Activated CD4-positive, alpha-beta T cell treated with anti-CD3 and anti-CD28 coated beads for 36 hours (primary cell): ENCODE measurements around the gene MTMR3. TPM values are rescaled to one million over a fixed set of nuclear protein-coding genes. Genes with fewer than 3 reads are reported as not detected.

ENCODE experiments used
- ATAC-seq: fragments of 200-7000 bp; cut with Tn5 transposase; one replicate; pipeline ENCODE4 v1.10.0; 2021; ENCODE audit warnings: mild to moderate bottlenecking, moderate library complexity
- CTCF ChIA-PET: fragments of 350-600 bp; sonication (Branson Sonifier 250); formaldehyde crosslinking; loops from one replicate; lab custom pipeline; 2021; ENCODE audit warnings: antibody characterized with exemption; lab: Charles Lee
- POLR2A ChIA-PET: fragments of 350-600 bp; sonication (Branson Sonifier 250); formaldehyde crosslinking; loops from one replicate; lab custom pipeline; 2021; ENCODE audit warnings: antibody characterized with exemption, inconsistent platforms; lab: Charles Lee
- DNase-seq: peaks from one replicate; pipeline ENCODE4 v3.0.0-alpha.2; 2020
- H3K27ac Mint-ChIP-seq: one replicate; pipeline ENCODE4 v1.8.0; 2021; ENCODE audit warnings: mixed read lengths
- H3K27me3 Mint-ChIP-seq: one replicate; pipeline ENCODE4 v1.8.0; 2021; ENCODE audit warnings: mixed read lengths
- H3K36me3 Mint-ChIP-seq: one replicate; pipeline ENCODE4 v1.8.0; 2021; ENCODE audit warnings: low read depth, mixed read lengths
- H3K4me1 Mint-ChIP-seq: one replicate; pipeline ENCODE4 v1.8.0; 2021; ENCODE audit warnings: mixed read lengths
- H3K4me3 Mint-ChIP-seq: one replicate; pipeline ENCODE4 v1.8.0; 2021; ENCODE audit warnings: mild to moderate bottlenecking, moderate library complexity, mixed read lengths
- H3K9me3 Mint-ChIP-seq: one replicate; pipeline ENCODE4 v1.8.0; 2021; ENCODE audit warnings: low read depth, mixed read lengths
- intact Hi-C, 2 experiments: fragments of 100-400 bp; cut with DNase I in 1 of 2; cut with micrococcal nuclease in 1 of 2; formaldehyde crosslinking; loops; one replicate each; pipeline versions ENCODE4 v1.14.2 to v1.15.1; 2022 to 2024; cut with DNase I, micrococcal nuclease
- total RNA-seq, 2 experiments: library from RNA; stranded (reverse); gene quantifications; one replicate each; pipeline ENCODE4 v1.2.3, GENCODE V29; 2021

Gene MTMR3
- total RNA-seq, 2 experiments from 2014 or later: 19.2 to 22.8 TPM

- H3K9me3 Mint-ChIP-seq: no peaks in the 10 kb centered on the region
- H3K4me3 Mint-ChIP-seq: no peak overlapping the region
- ATAC-seq (no peak), DNase-seq (no peak)
- no peak overlapping the region for H3K27ac Mint-ChIP-seq
- H3K27me3 Mint-ChIP-seq: no peaks in the 10 kb centered on the region
- H3K4me1 Mint-ChIP-seq: peaks cover 5% of the 10 kb centered on the region
- intact Hi-C loops: loop anchor here in 1 of 2 experiments (10.0 kb wide), 1 partner anchor 278 kb away; the partner anchor contains the start of gene CABP7
- peaks cover 11% of the 10 kb centered on the region for H3K36me3 Mint-ChIP-seq
- POLR2A ChIA-PET: no interaction called here
- CTCF ChIA-PET: interaction anchor here (1.3 to 3.5 kb wide), 4 partner anchors 11 to 377 kb away, joined by 3 to 18 read pairs (median 3); no protein-coding TSS in a partner anchor
These were observed 120.0 kb downstream of the MTMR3 start for GRCh38 chr22:30002861-30003486.

- Mint-ChIP-seq H3K4me3 (no peak overlapping the region), H3K4me1 (peaks cover 5% of the 10 kb centered on the region), H3K9me3 (no peaks in the 10 kb centered on the region), H3K36me3 (peaks cover 12% of the 10 kb centered on the region), H3K27ac (no peak overlapping the region), H3K27me3 (no peaks in the 10 kb centered on the region)
- CTCF ChIA-PET: interaction anchor here (0.6 to 3.5 kb wide), 12 partner anchors 9 to 368 kb away, joined by 3 to 18 read pairs (median 4); no protein-coding TSS in a partner anchor
- ATAC-seq: no peak
- intact Hi-C loops: loop anchor here (2.0 to 10.0 kb wide), 3 partner anchors 237 to 369 kb away; partner anchors contain the start of genes CABP7 (in 1 of the 2), UQCR10 (in 1 of the 2) and ZMAT5 (in 1 of the 2)
- DNase-seq: no peak
- POLR2A ChIA-PET: no interaction called here
These were observed 121.1 kb downstream of the MTMR3 start for GRCh38 chr22:30004101-30004500.

GRCh38 chr22:30004694-30005093, 121.7 kb downstream of the MTMR3 start:
- Mint-ChIP-seq H3K9me3 (no peaks in the 10 kb centered on the region), H3K36me3 (peaks cover 12% of the 10 kb centered on the region), H3K27ac (no peak overlapping the region), H3K27me3 (no peaks in the 10 kb centered on the region), H3K4me1 (peaks cover 5% of the 10 kb centered on the region), H3K4me3 (no peak overlapping the region)
- ATAC-seq (no peak), DNase-seq (no peak)
- CTCF ChIA-PET: interaction anchor here (0.6 to 3.5 kb wide), 40 partner anchors 9 to 400 kb away, joined by 3 to 21 read pairs (median 4); partner anchors contain the start of gene MTMR3
- intact Hi-C loops: loop anchor here (1.0 to 10.0 kb wide), 10 partner anchors 47 to 414 kb away; partner anchors contain the start of genes ASCC2 (in 2 of the 2), UQCR10 (in 2 of the 2), ZMAT5 (in 2 of the 2) and CABP7 (in 1 of the 2)
- POLR2A ChIA-PET: interaction anchor here (0.8 kb wide), 1 partner anchor 202 kb away, joined by 7 read pairs; no protein-coding TSS in a partner anchor

GRCh38 chr22:30005213-30005857, 122.4 kb downstream of the MTMR3 start:
- H3K4me1 Mint-ChIP-seq: peaks cover 5% of the 10 kb centered on the region
- H3K27me3 Mint-ChIP-seq: no peaks in the 10 kb centered on the region
- no peak overlapping the region for H3K27ac Mint-ChIP-seq
- peaks cover 13% of the 10 kb centered on the region for H3K36me3 Mint-ChIP-seq
- H3K4me3 Mint-ChIP-seq: no peak overlapping the region
- DNase-seq (peak; percentile 80), ATAC-seq (peak; percentile 86)
- ChIA-PET POLR2A (interaction anchor here (0.8 kb wide), 1 partner anchor 203 kb away, joined by 7 read pairs; no protein-coding TSS in a partner anchor), CTCF (interaction anchor here (0.5 to 3.5 kb wide), 51 partner anchors 10 to 400 kb away, joined by 3 to 21 read pairs (median 3); partner anchors contain the start of genes ASCC2 and MTMR3)
- no peaks in the 10 kb centered on the region for H3K9me3 Mint-ChIP-seq
- intact Hi-C loops: loop anchor here (1.0 to 10.0 kb wide), 10 partner anchors 48 to 415 kb away; partner anchors contain the start of genes ASCC2 (in 2 of the 2), UQCR10 (in 2 of the 2), ZMAT5 (in 2 of the 2) and CABP7 (in 1 of the 2)

GRCh38 chr22:30007361-30007760, 124.4 kb downstream of the MTMR3 start:
- no peaks in the 10 kb centered on the region for H3K9me3 Mint-ChIP-seq
- POLR2A ChIA-PET: no interaction called here
- no peaks in the 10 kb centered on the region for H3K27me3 Mint-ChIP-seq
- no peak overlapping the region for H3K27ac Mint-ChIP-seq
- intact Hi-C loops: loop anchor here (5.0 to 10.0 kb wide), 4 partner anchors 50 to 283 kb away; partner anchors contain the start of genes CABP7 (in 1 of the 2), UQCR10 (in 1 of the 2) and ZMAT5 (in 1 of the 2)
- no peak overlapping the region for H3K4me3 Mint-ChIP-seq
- CTCF ChIA-PET: interaction anchor here (0.8 to 2.7 kb wide), 7 partner anchors 10 to 380 kb away, joined by 3 to 14 read pairs (median 5); no protein-coding TSS in a partner anchor
- H3K4me1 Mint-ChIP-seq: no peaks in the 10 kb centered on the region
- no peak for DNase-seq
- peaks cover 11% of the 10 kb centered on the region for H3K36me3 Mint-ChIP-seq
- no peak for ATAC-seq

GRCh38 chr22:30008401-30008800, 125.4 kb downstream of the MTMR3 start:
- DNase-seq: no peak
- no peak overlapping the region for H3K27ac Mint-ChIP-seq
- no peaks in the 10 kb centered on the region for H3K27me3 Mint-ChIP-seq
- H3K36me3 Mint-ChIP-seq: peaks cover 11% of the 10 kb centered on the region
- POLR2A ChIA-PET: interaction anchor here (0.6 kb wide), 2 partner anchors 60 to 230 kb away, joined by 3 to 4 read pairs; no protein-coding TSS in a partner anchor
- CTCF ChIA-PET: interaction anchor here (0.6 to 2.7 kb wide), 8 partner anchors 9 to 381 kb away, joined by 3 to 14 read pairs (median 3); no protein-coding TSS in a partner anchor
- no peaks in the 10 kb centered on the region for H3K4me1 Mint-ChIP-seq
- no peak overlapping the region for H3K4me3 Mint-ChIP-seq
- intact Hi-C loops: loop anchor here (5.0 to 10.0 kb wide), 4 partner anchors 51 to 284 kb away; partner anchors contain the start of genes CABP7 (in 1 of the 2), UQCR10 (in 1 of the 2) and ZMAT5 (in 1 of the 2)
- ATAC-seq: no peak
- no peaks in the 10 kb centered on the region for H3K9me3 Mint-ChIP-seq

- ChIA-PET CTCF (no interaction called here), POLR2A (no interaction called here)
- Mint-ChIP-seq H3K36me3 (peaks cover 14% of the 10 kb centered on the region), H3K4me3 (no peak overlapping the region), H3K9me3 (no peaks in the 10 kb centered on the region), H3K4me1 (no peaks in the 10 kb centered on the region), H3K27ac (no peak overlapping the region), H3K27me3 (no peaks in the 10 kb centered on the region)
- DNase-seq (no peak), ATAC-seq (no peak)
- intact Hi-C loops: loop anchor here (5.0 to 10.0 kb wide), 4 partner anchors 52 to 285 kb away; partner anchors contain the start of genes CABP7 (in 1 of the 2), UQCR10 (in 1 of the 2) and ZMAT5 (in 1 of the 2)
These were observed 126.5 kb downstream of the MTMR3 start for GRCh38 chr22:30009478-30009877.

- no peaks in the 10 kb centered on the region for H3K9me3 Mint-ChIP-seq
- no peaks in the 10 kb centered on the region for H3K4me1 Mint-ChIP-seq
- H3K36me3 Mint-ChIP-seq: peaks cover 17% of the 10 kb centered on the region
- H3K27me3 Mint-ChIP-seq: no peaks in the 10 kb centered on the region
- no peak for ATAC-seq
- H3K4me3 Mint-ChIP-seq: no peak overlapping the region
- DNase-seq: no peak
- POLR2A ChIA-PET: interaction anchor here (0.6 kb wide), 1 partner anchor 109 kb away, joined by 11 read pairs; no protein-coding TSS in a partner anchor
- CTCF ChIA-PET: interaction anchor here (0.5 kb wide), 1 partner anchor 65 kb away, joined by 3 read pairs; no protein-coding TSS in a partner anchor
- H3K27ac Mint-ChIP-seq: no peak overlapping the region
- intact Hi-C loops: no loop called here
These were observed 127.9 kb downstream of the MTMR3 start for GRCh38 chr22:30010789-30011405.

- CTCF ChIA-PET: interaction anchor here (1.1 to 1.9 kb wide), 2 partner anchors 9 to 11 kb away, joined by 3 to 6 read pairs; no protein-coding TSS in a partner anchor
- Mint-ChIP-seq H3K4me1 (no peaks in the 10 kb centered on the region), H3K4me3 (no peak overlapping the region), H3K36me3 (peaks cover 16% of the 10 kb centered on the region), H3K9me3 (no peaks in the 10 kb centered on the region), H3K27ac (no peak overlapping the region), H3K27me3 (no peaks in the 10 kb centered on the region)
- DNase-seq (no peak), ATAC-seq (no peak)
- intact Hi-C loops: no loop called here
- POLR2A ChIA-PET: no interaction called here
These were observed 130.2 kb downstream of the MTMR3 start for GRCh38 chr22:30013201-30013600.

GRCh38 chr22:30014244-30014643, 131.3 kb downstream of the MTMR3 start:
- no peak overlapping the region for H3K27ac Mint-ChIP-seq
- intact Hi-C loops: no loop called here
- H3K27me3 Mint-ChIP-seq: no peaks in the 10 kb centered on the region
- POLR2A ChIA-PET: no interaction called here
- DNase-seq: no peak
- CTCF ChIA-PET: interaction anchor here (1.9 kb wide), 1 partner anchor 10 kb away, joined by 6 read pairs; no protein-coding TSS in a partner anchor
- no peaks in the 10 kb centered on the region for H3K9me3 Mint-ChIP-seq
- H3K36me3 Mint-ChIP-seq: peaks cover 15% of the 10 kb centered on the region
- no peak overlapping the region for H3K4me3 Mint-ChIP-seq
- H3K4me1 Mint-ChIP-seq: no peaks in the 10 kb centered on the region
- no peak for ATAC-seq
